Activated CD4-positive, alpha-beta T cell treated with anti-CD3 and anti-CD28 coated beads, Interleukin-2, amount 50 U/mL, for 1 hour (primary cell): ENCODE measurements around the gene ABHD6.
"Not testable (repeated sequence)": the region's sequence is repeated elsewhere in the genome, so short reads cannot be mapped to it uniquely, and the experiment has no call there.

Source experiments
- DNase-seq: peaks from one replicate; pipeline ENCODE4 v3.0.0-alpha.2; 2020

The ABHD6 gene

GRCh38 chr3:58285334-58285733 is 47.7 kb downstream of the ABHD6 start:
- DNase-seq, result no peak

GRCh38 chr3:58287354-58287753 is 49.8 kb downstream of the ABHD6 start:
- no peak for DNase-seq

- DNase-seq, result no peak
Measured at GRCh38 chr3:58288011-58288728, 50.6 kb downstream of the ABHD6 start.

GRCh38 chr3:58288964-58289613 is 51.5 kb downstream of the ABHD6 start:
- DNase-seq, result not testable (repeated sequence)

GRCh38 chr3:58290446-58290845 is 52.9 kb downstream of the ABHD6 start:
- DNase-seq, result not testable (repeated sequence)

- DNase-seq, result no peak
Measured at GRCh38 chr3:58291671-58292338, 54.2 kb downstream of the ABHD6 start.

GRCh38 chr3:58292866-58293265 is 55.3 kb downstream of the ABHD6 start:
- DNase-seq, result no peak

GRCh38 chr3:58293516-58293915 is 55.9 kb downstream of the ABHD6 start:
- no peak for DNase-seq

GRCh38 chr3:58296269-58296668 is 58.7 kb downstream of the ABHD6 start:
- DNase-seq, result no peak

GRCh38 chr3:58296843-58297242 is 59.3 kb downstream of the ABHD6 start:
- no peak for DNase-seq

GRCh38 chr3:58298190-58298589 is 60.6 kb downstream of the ABHD6 start:
- DNase-seq, result no peak

- no peak for DNase-seq
Measured at GRCh38 chr3:58299075-58299474, 61.5 kb downstream of the ABHD6 start.

GRCh38 chr3:58299839-58300516 is 62.4 kb downstream of the ABHD6 start:
- no peak for DNase-seq

- DNase-seq, result peak; percentile 99
Measured at GRCh38 chr3:58305882-58306711, 68.5 kb downstream of the ABHD6 start, which contains the start of the genes HTD2 and RPP14. Gene HTD2, plus strand, starts transcription at chr3:58306520. Its CDS starts 11,094 bp downstream, at chr3:58317614. Gene RPP14, plus strand, starts transcription at chr3:58306245. Its CDS starts 4,085 bp downstream, at chr3:58310330.

GRCh38 chr3:58307639-58308215 is 70.1 kb downstream of the ABHD6 start:
- peak; percentile 42 for DNase-seq

- no peak for DNase-seq
Measured at GRCh38 chr3:58308728-58309127, 71.1 kb downstream of the ABHD6 start.

GRCh38 chr3:58317811-58318210 is 80.2 kb downstream of the ABHD6 start:
- no peak for DNase-seq

GRCh38 chr3:58321791-58322190 is 84.2 kb downstream of the ABHD6 start:
- DNase-seq, result no peak

- no peak for DNase-seq
Measured at GRCh38 chr3:58322793-58323192, 85.2 kb downstream of the ABHD6 start.

GRCh38 chr3:58323529-58324390 is 86.2 kb downstream of the ABHD6 start:
- no peak for DNase-seq
